Brain microvascular endothelial cell (primary cell): ENCODE results near the gene LPAR3.

Experiments used
- DNase-seq: peaks from one replicate; pipeline ENCODE4 v3.0.0-alpha.2; 2020
- H3K27ac ChIP-seq: fragments of 250-450 bp; sonication (Bioruptor Pico); 2 replicates; pipeline ENCODE4 v1.5.1; 2020; ENCODE audit warnings: mild to moderate bottlenecking, moderate library complexity
- H3K27me3 ChIP-seq: fragments of 250-450 bp; sonication (Bioruptor Pico); replicated peaks from 2 replicates; pipeline ENCODE4 v1.5.1; 2020; ENCODE audit warnings: mild to moderate bottlenecking
- H3K36me3 ChIP-seq: fragments of 250-450 bp; sonication (Bioruptor Pico); replicated peaks from 2 replicates; pipeline ENCODE4 v1.5.1; 2020; ENCODE audit warnings: mild to moderate bottlenecking
- H3K4me3 ChIP-seq: 2 replicates; pipeline ENCODE4 v1.5.1; 2011; ENCODE audit warnings: low read depth, mild to moderate bottlenecking, control low read depth, low read length, moderate library complexity
- in situ Hi-C: cut with HindIII; loops from 2 replicates; pipeline ENCODE4 v1.10.0; 2017; ENCODE audit warnings: low sequenced_read_pairs, low pct_ligation_motif_present
- TF ChIP-seq, protein P1 (sequence below): IDR thresholded peaks from 2 replicates; pipeline ENCODE4 v1.5.1; 2011; ENCODE audit warnings: low read depth, mild to moderate bottlenecking, moderate library complexity, low read length, control low read depth, inconsistent platforms; ENCODE audit errors: missing control alignments

LPAR3 gene

GRCh38 chr1:84847253-84848250 lies 45.5 kb downstream of the LPAR3 start:
- H3K27ac ChIP-seq: peak overlapping the region; percentile 63
- in situ Hi-C loops: no loop called here
- DNase-seq: peak; percentile 98

DNA sequence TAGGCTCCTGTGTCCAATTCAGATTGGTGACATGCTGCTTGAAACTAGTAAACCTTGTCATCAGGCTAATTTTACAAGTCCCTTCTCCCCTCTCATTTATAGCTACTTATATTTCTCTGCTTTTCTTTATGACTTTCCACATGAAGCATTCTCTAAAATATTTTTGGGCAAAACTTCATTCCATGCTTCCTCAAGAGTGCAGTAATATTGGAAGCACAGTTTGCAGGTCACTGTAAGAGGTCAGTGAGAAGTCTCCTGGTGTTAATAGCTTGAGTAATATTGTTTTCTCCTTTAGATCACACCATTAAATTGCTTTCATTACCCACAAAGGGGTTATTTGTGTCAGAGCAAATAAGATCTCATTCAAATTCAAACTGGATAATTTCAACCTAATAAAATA lies 46.6 kb downstream of the LPAR3 start:
- DNase-seq: no peak
- TF ChIP-seq, protein P1, sequence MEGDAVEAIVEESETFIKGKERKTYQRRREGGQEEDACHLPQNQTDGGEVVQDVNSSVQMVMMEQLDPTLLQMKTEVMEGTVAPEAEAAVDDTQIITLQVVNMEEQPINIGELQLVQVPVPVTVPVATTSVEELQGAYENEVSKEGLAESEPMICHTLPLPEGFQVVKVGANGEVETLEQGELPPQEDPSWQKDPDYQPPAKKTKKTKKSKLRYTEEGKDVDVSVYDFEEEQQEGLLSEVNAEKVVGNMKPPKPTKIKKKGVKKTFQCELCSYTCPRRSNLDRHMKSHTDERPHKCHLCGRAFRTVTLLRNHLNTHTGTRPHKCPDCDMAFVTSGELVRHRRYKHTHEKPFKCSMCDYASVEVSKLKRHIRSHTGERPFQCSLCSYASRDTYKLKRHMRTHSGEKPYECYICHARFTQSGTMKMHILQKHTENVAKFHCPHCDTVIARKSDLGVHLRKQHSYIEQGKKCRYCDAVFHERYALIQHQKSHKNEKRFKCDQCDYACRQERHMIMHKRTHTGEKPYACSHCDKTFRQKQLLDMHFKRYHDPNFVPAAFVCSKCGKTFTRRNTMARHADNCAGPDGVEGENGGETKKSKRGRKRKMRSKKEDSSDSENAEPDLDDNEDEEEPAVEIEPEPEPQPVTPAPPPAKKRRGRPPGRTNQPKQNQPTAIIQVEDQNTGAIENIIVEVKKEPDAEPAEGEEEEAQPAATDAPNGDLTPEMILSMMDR: no peak
- Histone ChIP-seq H3K36me3 (no peaks in the 10 kb centered on the region), H3K4me3 (no peak overlapping the region), H3K27me3 (no peaks in the 10 kb centered on the region), H3K27ac (no peak overlapping the region)
- in situ Hi-C loops: no loop called here

More at GRCh38 chr1:84847253-84848250, 45.5 kb downstream of the LPAR3 start:
- Histone ChIP-seq H3K36me3 (no peaks in the 10 kb centered on the region), H3K4me3 (no peak overlapping the region), H3K27me3 (no peaks in the 10 kb centered on the region)
- TF ChIP-seq, protein P1: no peak

GRCh38 chr1:84845357-84845756 lies 47.6 kb downstream of the LPAR3 start:
- TF ChIP-seq, protein P1: no peak
- in situ Hi-C loops: no loop called here
- no peak overlapping the region for H3K27ac ChIP-seq

DNA sequence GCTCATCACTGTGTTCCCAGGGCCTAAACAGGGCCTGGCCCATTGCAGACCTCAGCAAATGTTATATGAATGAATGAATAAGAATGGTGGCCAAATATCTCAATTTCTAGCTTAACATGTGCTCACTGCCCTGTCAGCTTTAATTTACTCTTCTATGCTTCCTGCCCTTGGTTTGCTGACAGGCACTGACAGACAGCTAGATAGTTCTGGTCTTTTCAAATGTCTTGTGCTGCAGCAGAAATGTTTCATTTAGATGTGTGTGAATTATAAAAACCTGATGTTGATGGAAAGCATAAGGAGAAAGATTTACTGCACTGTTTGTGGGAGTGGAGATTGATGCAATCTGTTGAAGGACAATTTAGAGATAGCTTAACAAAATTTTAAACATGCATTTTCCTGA lies 48.9 kb downstream of the LPAR3 start:
- Histone ChIP-seq H3K27ac (no peak overlapping the region), H3K4me3 (no peak overlapping the region), H3K36me3 (no peaks in the 10 kb centered on the region), H3K27me3 (no peaks in the 10 kb centered on the region)
- in situ Hi-C loops: no loop called here
- TF ChIP-seq, protein P1: no peak
- no peak for DNase-seq

More at GRCh38 chr1:84845357-84845756, 47.6 kb downstream of the LPAR3 start:
- no peak for DNase-seq
- H3K4me3 ChIP-seq: no peak overlapping the region
- no peaks in the 10 kb centered on the region for H3K27me3 ChIP-seq
- no peaks in the 10 kb centered on the region for H3K36me3 ChIP-seq

GRCh38 chr1:84842748-84843231 lies 50.2 kb downstream of the LPAR3 start:
- Histone ChIP-seq H3K36me3 (no peaks in the 10 kb centered on the region), H3K4me3 (no peak overlapping the region), H3K27ac (no peak overlapping the region), H3K27me3 (no peaks in the 10 kb centered on the region)
- TF ChIP-seq, protein P1: no peak
- in situ Hi-C loops: no loop called here
- no peak for DNase-seq
